ENCODE data around the gene PMM1.
"Not testable (repeated sequence)": the region's sequence is repeated elsewhere in the genome, so short reads cannot be mapped to it uniquely, and the experiment has no call there.

PMM1 gene

DNA sequence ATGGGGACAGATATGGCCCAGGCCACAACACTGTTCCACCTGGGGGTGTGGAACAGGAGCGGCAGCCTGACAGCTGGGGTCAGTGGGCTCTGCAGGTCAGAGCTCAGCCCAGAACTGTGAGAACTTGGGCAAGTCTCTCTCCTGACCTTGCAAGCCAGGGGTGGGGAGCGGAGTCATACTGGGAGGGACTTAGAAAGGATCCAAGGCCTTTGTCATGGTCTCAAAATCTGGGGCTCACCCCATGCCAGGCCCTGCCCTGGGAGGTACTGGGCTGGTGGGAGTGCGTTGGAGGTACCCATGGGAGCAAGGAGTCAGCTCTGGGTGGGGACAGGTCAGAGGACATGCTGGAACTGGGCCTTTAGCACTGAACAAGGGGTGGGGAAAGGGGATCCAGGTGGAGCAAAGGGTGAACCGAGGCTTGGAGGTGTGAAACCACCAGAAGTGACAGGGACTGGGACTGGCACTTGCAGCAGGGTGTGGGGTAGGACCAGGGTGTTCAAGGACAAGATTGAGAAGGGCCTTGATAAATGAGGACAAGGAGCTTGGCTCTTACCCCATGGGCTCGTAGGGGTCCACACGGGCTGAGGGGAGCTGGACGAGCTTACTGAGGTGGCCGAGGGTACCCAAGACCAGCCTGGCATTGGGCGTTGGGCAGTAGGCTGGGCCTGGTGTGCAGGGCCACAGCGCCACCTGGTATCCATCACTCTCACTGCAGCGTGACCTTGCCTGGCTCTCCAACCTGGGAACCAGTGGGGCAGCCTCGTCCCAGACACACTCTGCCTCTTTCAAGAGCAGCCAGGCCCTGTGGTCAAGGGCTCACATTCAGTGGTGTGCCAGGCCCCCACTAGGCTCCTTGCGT, 7.4 kb upstream of the PMM1 start:
- peak; percentile 79 for DNase-seq (ENCODE audit: low read depth, low spot score)

DNA sequence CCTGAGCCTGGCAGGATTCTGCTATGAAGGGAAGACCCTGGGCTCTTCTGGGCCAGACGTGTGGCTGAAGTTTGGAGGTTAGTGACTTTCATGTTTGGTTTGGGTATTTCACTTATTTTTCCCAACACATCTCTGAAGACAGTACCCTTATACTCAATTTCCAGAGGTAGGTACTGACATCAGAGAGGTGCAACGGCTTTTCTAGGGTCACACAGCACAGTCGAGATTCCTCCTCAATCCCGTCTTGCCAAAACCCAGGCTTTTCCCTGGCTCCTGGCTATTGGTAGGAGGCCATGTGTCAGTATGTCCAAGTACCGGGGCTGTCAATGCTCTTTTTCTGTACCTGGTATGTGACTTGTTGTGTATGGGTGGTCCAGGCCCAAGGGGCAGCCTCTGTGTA, 6.1 kb upstream of the PMM1 start:
- DNase-seq (ENCODE audit: low read depth, low spot score) = no peak

- DNase-seq (ENCODE audit: low read depth, low spot score) = not testable (repeated sequence)
These were observed 3.8 kb upstream of the PMM1 start for GRCh38 chr22:41593336-41593960.

- no peak for DNase-seq (ENCODE audit: low read depth, low spot score)
These were observed 2.3 kb downstream of the PMM1 start for GRCh38 chr22:41587347-41587723.

- DNase-seq (ENCODE audit: low read depth, low spot score) = no peak
These were observed 3.7 kb downstream of the PMM1 start for GRCh38 chr22:41585898-41586297.

DNA sequence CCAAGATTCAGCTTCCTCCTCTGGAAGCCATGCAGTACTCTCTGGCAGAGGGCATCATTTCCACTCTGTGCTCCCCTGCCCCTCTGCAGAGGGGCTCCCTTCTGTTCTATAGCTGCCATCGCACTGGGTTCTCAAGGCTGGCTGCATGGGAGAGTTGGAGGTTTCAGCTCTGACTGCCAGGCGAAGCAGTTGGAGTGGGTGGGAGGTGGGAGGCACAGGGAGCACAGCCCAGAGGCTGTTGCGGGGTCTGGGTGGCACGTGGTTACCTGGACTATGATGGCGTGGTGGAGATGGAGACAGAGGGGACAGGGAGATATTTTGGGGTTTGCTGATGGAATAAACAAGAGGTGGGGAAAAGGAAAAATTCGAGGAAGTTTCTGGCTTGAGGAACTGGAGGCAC, 4.8 kb downstream of the PMM1 start:
- DNase-seq (ENCODE audit: low read depth, low spot score) = no peak

DNA sequence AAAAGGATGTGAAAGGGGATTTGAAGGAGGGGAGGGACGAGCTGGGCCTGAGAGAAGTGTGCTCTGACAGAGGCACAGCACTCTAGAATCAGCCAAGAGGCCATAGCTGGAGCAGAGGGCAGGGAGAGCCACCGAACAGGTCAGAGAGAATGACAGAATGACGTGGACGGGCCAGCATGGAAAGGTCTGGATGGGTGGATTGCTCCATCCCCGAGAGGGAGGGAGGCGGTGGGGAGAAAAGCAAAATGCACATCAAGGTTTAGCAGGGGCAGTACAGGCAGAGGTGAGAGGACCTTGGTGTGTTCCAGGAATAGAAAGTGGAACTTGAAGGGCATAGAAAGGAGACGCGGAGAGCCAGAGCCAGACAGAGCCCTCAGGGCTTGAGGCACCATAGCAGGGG, 6.9 kb downstream of the PMM1 start:
- DNase-seq (ENCODE audit: low read depth, low spot score) = peak; percentile 71

DNA sequence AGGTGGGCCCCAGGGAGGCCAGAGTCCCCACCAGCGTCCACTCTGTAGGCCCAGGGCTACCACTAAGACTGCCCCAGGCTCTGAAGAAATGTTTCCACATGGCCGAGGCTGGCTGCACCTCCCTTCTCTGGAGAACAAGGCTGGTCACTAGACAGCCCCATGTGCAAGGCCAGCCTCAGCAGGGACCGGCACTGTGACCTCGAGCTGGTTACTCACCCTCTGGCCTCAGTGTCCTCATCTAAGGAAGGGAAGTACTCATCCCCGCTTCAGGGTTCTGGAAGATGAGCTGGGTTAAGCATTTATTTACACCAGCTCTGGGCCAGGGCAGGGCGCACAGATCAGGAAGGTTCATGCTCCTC, 9.7 kb downstream of the PMM1 start:
- DNase-seq (ENCODE audit: low read depth, low spot score) = no peak

GRCh38 chr22:41579297-41579996, 10.2 kb downstream of the PMM1 start:
- no peak for DNase-seq (ENCODE audit: low read depth, low spot score)

- DNase-seq (ENCODE audit: low read depth, low spot score) = no peak
These were observed 10.8 kb downstream of the PMM1 start for GRCh38 chr22:41578818-41579217.

GRCh38 chr22:41578114-41578513, 11.5 kb downstream of the PMM1 start:
- no peak for DNase-seq (ENCODE audit: low read depth, low spot score)

GRCh38 chr22:41576877-41577276, 12.8 kb downstream of the PMM1 start:
- peak; percentile 86 for DNase-seq (ENCODE audit: low read depth, low spot score)

DNA sequence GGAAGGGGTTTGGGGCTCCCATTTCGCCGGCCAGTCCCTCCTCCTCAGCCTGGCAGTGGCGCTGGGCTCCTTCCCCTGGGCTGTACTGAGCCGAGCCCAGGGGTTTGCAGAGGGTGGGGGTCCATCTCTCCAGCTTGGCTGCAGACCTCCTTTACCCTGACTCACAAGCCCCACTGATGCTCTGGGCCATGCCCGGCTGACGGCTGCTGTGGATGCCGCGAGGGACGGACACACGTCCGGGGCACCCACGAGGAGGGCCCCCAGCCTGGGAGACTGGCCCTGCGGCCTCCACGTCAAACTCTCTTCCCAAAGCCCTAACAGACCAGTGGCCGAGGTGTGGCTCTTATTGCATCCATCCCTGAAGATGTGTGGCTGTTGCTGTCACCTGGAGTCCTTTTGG, 14.1 kb downstream of the PMM1 start:
- DNase-seq (ENCODE audit: low read depth, low spot score) = no peak

- no peak for DNase-seq (ENCODE audit: low read depth, low spot score)
These were observed 14.7 kb downstream of the PMM1 start for GRCh38 chr22:41574847-41575381.

- DNase-seq (ENCODE audit: low read depth, low spot score) = no peak
These were observed 16.0 kb downstream of the PMM1 start for GRCh38 chr22:41573677-41574076.

DNA sequence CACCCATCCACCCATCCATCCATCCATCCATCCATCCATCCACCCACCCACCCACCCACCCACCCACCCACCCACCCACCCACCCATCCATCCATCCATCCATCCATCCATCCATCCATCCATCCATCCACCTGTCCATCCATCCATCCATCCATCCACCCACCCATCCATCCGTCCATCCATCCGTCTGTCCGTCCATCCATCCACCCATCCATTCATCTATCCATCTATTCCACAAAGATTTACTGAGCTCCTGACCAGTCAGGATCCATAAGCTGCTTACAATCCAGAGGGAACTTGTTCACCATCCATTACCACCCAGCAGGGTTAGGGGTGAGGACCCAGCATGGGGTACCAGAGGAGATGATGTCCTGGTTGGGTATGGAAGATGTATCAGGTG, 17.3 kb downstream of the PMM1 start:
- not testable (repeated sequence) for DNase-seq (ENCODE audit: low read depth, low spot score)

DNA sequence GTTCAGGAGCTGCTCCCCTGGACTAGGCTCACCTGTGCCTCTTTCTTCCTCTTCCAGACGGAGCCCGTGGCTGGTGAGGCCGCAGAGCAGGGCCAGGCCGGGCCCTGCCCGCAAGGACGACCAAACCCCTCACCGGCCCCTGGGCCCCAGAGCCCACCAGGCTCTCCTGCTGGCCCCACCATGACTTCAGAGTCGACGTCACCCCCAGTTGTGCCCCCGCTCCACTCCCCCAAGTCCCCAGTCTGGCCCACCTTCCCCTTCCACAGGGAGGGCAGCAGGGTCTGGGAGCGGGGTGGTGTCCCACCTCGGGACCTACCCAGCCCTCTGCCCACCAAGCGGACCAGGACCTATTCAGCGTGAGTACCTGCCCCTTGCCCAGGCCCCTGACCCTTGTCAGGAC, 17.9 kb downstream of the PMM1 start:
- DNase-seq (ENCODE audit: low read depth, low spot score) = no peak

DNA sequence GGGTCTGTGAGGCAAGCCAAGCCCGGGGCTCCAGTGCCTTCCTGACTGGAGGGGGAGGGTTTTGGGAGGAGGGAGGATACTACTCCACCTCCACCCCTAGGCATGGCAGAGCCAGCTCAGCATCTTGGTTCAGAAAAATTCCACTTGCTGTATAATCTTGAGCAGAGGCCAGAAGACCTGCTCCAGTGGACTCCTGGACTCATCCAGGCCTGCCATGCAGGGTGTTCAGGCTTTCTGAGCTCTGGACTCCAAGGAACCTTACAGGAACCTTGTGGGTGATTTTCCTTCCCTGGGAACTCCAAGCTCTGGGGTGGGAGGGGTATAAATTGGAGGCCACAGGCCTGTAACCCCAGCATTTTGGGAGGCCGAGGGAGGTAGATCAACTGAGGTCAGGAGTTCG, 19.4 kb downstream of the PMM1 start:
- DNase-seq (ENCODE audit: low read depth, low spot score) = no peak

- no peak for DNase-seq (ENCODE audit: low read depth, low spot score)
These were observed 20.8 kb downstream of the PMM1 start for GRCh38 chr22:41568811-41569210.

DNA sequence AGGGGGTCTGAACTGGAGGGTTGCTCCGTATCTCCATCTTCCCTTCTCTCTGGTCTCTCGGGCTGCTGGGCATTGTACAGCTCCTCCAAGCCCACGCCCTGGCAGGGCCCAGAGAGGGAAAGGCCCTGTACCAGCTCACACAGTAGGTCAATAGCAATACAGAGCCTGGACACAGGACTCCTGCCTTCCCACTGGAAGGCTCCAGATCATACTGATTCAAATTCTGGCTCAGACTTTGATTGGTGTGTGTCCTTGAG, 22.2 kb downstream of the PMM1 start:
- DNase-seq (ENCODE audit: low read depth, low spot score) = no peak

- DNase-seq (ENCODE audit: low read depth, low spot score) = peak; percentile 83
These were observed 24.1 kb downstream of the PMM1 start for GRCh38 chr22:41565403-41566054.

GRCh38 chr22:41564563-41564962, 25.1 kb downstream of the PMM1 start:
- DNase-seq (ENCODE audit: low read depth, low spot score) = no peak
